D341Med (cell line): ENCODE results near the gene TENM4.

ENCODE experiments used
- DNase-seq: peaks from one replicate; pipeline ENCODE4 v3.0.0; 2012; ENCODE audit warnings: low spot score

The TENM4 gene

DNA sequence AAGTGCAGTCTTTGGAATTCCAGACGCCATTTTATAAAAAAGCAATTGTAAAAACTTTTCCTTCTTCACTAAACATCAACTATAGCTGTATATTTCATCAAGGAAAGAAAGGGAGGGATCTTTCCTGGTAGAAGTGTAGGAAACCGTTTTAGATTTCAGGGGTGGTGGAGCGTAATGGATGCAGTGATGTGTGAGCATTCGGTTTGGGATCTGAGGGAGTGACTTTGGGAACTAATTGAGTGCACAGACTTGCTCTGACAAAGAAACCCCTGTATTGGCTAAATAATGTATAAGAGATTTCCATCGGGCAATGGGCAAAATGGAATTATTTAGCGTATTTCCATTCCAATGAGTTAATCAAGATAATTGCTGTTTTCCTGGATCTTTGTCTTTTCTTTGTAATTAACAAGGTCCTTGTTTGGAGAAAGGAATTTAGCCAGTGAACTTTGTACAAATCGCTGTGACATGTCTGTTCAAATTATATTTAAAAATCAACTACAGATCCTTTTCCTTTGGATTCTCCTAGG is 741.2 kb downstream of the TENM4 start:
- DNase-seq, result no peak

GRCh38 chr11:78698612-78699011 is 742.2 kb downstream of the TENM4 start:
- no peak for DNase-seq

GRCh38 chr11:78696177-78696576 is 744.7 kb downstream of the TENM4 start:
- DNase-seq, result no peak

DNA sequence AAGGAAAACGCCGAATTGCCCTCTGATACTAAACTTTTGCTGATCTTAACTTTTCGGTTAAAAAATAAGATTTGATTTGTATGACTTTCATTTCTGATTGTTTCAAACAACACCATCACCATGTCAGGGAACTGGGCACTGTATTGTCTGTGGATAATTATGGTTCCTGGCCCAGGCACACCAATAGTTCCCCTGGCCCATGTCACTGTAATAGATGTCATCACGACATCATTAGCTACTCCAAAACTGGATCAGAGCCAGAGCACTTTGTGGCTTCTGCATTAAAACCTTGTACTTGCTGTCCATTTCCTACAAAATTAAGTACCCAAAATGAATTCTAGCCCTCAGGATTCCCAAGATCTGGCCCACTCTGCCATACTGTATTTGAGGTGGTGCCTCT is 746.7 kb downstream of the TENM4 start:
- no peak for DNase-seq

DNA sequence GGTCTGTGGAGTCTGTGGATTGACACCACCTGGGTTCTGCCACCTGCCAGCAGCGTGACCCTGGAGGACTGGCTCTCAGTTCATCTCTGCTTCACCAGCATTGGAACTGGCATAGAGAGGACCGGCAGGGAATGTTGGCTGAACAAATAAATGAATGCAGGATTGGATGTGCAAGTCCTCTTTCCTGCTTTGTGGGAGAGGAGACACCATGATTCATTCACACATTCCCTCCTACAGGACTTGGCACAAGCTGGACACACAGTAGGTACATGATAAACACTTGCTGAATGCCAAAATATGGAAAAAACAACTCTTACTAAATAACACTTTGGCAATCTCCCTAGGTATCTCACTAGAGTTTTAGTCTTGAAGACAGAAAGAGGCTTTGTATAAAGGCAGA is 749.6 kb downstream of the TENM4 start:
- no peak for DNase-seq

DNA sequence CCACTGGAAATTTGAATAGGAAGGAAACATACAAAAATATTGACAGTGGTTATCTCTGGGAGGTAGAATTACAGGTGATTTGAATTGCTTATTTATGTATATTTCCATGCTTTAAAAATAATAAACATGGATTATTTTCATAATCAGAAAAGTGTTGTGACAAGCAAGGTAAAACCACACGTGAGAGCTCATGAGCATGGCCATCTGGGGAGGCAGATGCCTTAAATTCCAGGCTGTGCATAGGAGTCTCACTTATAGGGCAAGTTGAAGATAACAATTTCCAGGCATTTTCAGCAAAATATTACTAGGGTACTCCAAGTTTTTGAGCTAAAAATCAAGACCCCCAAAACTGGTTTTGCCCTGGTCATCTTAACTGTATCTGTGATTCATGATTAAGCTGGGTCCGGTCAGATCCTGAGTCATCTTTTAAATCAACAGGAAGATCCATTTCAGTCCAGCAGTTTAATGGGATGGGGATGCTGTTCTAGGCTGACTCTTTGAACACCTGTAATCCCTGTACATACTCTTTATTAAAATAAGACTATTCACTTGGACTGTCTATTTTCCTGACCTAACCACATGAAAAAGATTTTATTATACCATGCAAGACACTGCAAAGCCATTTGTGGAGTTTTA is 750.4 kb downstream of the TENM4 start:
- DNase-seq, result no peak

GRCh38 chr11:78689585-78690153 is 751.2 kb downstream of the TENM4 start:
- no peak for DNase-seq

DNA sequence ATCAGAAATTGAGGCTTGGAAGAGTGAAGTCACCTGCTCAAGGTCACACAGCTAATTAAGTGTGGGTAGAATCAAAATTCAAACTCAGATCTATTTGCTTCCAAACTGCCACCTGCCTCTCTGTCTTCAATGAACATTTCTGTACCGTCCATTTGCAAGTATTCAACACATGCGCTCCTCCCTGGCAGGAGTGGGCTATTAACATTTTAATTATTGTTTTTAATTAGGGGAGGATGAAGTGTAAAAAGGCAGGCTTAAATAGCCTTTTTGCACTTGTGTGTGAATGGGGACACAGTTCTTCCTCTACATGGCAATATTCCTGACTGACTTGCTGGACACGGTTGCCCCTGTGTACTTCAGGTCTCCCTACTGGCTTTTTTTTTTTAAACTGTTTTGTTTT is 751.7 kb downstream of the TENM4 start:
- DNase-seq, result no peak

- DNase-seq, result no peak
Measured at GRCh38 chr11:78688460-78688859, 752.4 kb downstream of the TENM4 start.

DNA sequence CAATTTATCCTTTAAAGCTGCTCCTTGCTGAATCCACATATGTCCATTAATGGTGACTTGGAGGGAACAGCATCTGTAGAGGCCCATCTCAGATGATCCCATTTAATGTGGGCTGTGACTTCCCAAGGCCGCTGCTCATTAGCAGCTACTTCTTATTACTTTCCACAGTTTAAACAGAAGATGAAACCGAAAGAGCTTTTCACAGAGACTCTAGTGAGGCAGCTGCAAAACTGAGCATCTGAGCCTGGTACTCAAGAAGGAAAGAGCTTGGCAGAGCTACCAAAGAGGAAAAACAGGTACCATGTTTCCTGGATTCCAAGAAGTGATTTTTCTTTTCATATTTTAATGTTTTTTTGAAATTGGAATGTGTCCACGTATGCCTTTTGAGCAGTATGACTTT is 755.7 kb downstream of the TENM4 start:
- DNase-seq, result no peak

GRCh38 chr11:78684377-78684776 is 756.5 kb downstream of the TENM4 start:
- DNase-seq, result no peak

DNA sequence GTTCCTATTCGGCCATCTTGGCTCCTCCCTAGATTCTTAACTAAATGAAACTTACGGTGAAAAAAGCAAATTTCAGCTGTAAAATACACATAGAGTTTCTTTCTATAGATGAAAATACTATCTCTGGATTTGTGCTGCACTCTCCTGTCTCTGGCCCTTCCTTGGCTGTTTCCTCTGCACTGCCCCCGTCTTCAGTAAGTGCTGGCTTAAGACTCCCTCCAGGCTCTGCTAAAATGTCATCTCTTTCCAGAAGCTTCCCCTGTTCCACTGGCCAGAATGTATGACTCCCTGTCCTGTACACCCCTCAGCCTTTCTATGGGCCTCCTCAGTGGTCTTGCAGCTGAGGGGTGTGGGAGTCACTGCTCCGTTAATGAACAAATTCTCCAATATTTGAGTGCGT is 757.1 kb downstream of the TENM4 start:
- DNase-seq, result no peak

- DNase-seq, result no peak
Measured at GRCh38 chr11:78676026-78676557, 764.7 kb downstream of the TENM4 start.

GRCh38 chr11:78672850-78673620 is 767.8 kb downstream of the TENM4 start:
- DNase-seq, result no peak

DNA sequence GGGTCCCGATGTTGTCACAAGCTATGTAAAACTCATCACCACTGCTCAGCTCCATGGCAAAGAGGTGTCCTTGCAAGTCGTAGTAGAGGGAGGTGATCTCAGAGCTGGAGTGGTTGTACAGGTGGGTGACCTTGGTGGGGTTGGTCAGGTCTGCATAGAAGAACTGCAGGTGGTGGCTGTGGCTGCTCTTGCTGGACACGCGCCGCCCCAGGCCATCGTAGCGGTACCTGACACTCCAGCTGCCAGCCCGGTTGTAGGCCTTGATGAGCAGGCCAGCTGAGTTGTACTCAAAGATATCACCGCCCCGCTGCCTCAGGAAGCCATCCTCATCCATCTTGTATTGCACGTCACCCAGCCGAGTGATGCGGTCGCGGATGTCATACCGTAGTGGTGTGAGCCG is 771.6 kb downstream of the TENM4 start:
- DNase-seq, result no peak

DNA sequence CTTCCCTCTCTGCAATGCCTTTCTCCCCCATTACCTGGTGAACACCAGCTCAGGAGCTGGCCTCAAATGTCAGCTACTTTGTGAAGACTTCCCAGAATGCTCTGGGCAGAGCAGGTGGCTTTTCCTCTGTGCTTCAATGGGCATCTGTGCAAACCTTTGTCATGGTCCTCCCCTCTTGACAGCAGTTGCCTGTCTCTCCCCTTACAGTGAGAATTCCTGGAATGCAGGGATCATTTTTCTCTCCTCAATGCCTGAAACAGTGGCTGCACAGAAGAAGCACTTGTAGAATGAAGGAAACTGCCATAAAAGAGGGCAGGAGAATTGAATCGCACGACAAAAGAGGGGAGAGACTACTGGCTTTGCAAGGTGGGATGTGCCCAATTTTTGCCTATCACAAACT is 773.4 kb downstream of the TENM4 start:
- DNase-seq, result no peak

GRCh38 chr11:78666675-78667160 is 774.1 kb downstream of the TENM4 start:
- no peak for DNase-seq

DNA sequence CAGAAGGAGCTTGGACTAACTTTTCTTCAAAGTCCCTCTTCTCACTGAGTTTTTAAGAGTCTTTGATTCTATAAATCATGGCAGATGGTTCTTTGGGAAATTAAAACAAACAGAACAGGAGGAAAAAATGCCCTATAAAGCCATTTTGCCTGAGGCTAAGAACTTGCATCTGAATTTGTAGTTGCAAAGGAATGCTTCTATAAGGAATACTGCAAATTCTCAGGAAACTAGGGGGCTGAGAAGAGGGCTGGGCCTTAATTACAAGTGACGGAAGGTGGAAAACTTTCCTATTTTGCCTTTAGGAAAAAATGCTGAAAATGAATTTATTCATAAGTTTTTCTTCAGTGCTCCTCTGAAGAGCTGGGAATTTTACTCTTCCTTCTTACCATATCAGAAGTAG is 776.2 kb downstream of the TENM4 start:
- no peak for DNase-seq

- no peak for DNase-seq
Measured at GRCh38 chr11:78662811-78663210, 778.0 kb downstream of the TENM4 start.

DNA sequence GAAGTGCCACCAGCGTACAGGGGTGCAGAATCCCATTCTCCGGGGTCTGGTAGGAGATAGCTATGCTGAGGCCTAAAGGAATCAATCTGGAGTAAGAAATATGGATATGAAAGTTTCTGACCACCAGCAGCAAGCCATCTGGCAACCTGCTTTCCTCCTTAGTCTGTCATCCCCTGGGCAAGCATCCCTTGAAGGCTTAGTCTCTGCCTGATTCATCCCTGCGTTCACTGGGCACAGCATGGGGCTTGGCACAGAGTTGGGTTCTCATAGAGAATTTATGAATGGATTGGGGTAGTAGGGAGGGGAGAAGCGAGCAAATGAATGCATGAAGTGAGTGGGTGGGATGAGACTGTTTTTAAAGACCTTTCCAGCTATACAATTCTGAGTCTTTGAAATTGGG is 780.4 kb downstream of the TENM4 start:
- no peak for DNase-seq

DNA sequence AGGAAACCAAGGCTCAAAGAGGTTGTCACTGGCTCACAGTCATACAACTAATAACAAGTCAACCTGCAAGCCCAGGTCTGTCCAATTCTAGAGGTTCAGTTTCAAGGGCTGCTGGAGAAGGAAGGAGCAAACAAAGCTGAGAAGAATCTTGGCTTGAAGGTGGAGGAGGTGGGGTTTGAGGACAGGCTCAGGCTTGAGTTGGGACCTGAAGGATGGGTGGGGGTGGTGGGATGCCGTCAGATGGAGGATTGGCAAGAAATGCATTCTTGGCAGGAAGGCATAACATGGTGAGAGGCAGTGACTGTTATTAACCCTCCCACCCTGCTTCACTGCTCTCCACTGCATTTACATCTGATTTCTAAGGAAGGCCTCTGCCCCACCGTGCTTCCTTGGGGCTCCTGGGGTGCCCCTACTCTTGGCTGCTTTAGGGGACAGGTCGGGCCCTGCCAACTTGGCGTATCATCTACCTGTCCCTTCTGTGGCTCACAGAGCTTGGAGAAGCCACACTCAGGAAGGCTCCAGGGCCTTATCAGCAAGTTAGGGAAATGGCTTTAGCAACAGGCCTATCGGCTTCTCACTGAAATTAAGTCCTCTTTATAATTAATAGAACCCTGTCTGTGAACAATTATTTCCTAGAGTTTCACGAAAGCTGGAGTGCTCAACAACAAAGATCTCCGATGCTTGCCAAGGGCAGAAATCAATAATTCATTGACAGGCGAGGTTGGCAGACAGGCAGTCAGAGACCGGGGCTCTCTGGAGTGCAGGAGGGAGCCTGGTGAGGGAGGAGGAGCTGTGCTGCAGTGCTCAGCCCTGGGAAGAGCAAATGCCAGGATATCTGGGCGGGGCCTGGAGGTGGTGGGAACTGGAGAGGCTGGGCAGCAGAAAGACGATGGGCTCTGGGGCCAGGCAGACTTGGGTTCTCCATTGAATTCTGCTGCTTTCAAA is 781.2 kb downstream of the TENM4 start:
- no peak for DNase-seq
